ENCODE results near the gene DAD1.

DAD1 gene

GRCh38 chr14:22519877-22520685 is 68.9 kb downstream of the DAD1 start:
- no peak for TF ChIP-seq CTCF (IDR thresholded peaks at IDR 0.05; ENCODE audit: insufficient read depth, low read length, poor library complexity, severe bottlenecking)
- no peak for DNase-seq (ENCODE audit: extremely low read depth, insufficient read length)
- Histone ChIP-seq H3K4me3 (replicated peaks; ENCODE audit: low read depth, low read length) (no peak overlapping the region), H3K27me3 (replicated peaks; ENCODE audit: control insufficient read depth, insufficient read depth, low read length) (no peaks in the 10 kb centered on the region), H3K36me3 (ENCODE audit: control insufficient read depth, insufficient read depth, low read length) (no peaks in the 10 kb centered on the region)

DNA sequence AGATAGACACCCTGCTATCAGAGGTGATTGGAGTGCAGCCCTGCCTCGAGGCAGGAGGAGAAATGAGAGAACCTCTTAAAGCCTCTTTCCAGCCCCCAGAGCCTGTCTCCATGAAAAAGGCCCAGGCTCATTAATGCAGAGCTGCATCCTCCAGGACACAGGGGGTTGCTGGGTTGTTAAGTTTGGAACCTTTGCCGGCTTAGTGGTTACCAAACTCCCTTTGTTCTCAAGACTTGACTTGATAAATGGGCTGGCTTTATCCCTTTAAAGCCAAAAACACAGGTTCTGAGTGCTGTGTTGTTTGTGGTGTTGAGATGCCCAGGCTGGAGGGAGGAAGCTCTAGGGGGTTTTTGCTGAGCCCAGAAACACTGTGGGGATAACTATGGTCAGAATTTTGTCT is 71.0 kb downstream of the DAD1 start:
- no peak for TF ChIP-seq CTCF (IDR thresholded peaks at IDR 0.05; ENCODE audit: insufficient read depth, low read length, poor library complexity, severe bottlenecking)
- Histone ChIP-seq H3K27me3 (replicated peaks; ENCODE audit: control insufficient read depth, insufficient read depth, low read length) (no peaks in the 10 kb centered on the region), H3K4me3 (replicated peaks; ENCODE audit: low read depth, low read length) (no peak overlapping the region), H3K36me3 (ENCODE audit: control insufficient read depth, insufficient read depth, low read length) (no peaks in the 10 kb centered on the region)
- DNase-seq (ENCODE audit: extremely low read depth, insufficient read length): no peak

DNA sequence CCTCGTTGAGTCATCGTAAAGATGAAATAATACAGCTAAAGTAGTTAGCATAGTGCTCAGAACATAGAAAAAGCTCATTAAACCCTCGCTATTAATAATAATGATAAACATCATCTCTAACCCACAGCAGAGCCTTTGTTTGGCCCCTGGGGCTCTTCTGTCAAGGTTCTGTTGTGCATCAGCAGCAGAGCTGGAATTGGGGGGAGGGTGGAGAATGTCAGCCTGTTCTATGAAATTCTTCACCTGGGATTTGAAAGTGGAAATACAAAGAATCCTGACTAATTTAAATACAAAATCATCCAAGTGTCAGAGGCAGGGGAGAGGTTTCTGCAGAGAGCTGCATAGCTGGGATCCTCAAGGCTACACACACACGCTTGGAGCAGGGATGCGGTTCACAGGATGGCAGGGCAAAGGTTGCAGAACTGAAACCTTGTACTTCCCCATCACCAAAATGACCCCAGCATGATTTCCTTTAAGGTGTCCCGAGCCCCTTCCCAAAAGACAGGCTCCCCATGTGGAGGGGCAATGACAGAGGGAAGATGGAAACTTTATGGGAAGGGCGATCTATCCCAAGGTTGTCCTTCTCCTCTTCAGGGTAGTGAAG is 71.8 kb downstream of the DAD1 start:
- no peaks in the 10 kb centered on the region for H3K36me3 ChIP-seq (ENCODE audit: control insufficient read depth, insufficient read depth, low read length)
- H3K4me3 ChIP-seq (replicated peaks; ENCODE audit: low read depth, low read length): no peak overlapping the region
- no peak for TF ChIP-seq CTCF (IDR thresholded peaks at IDR 0.05; ENCODE audit: insufficient read depth, low read length, poor library complexity, severe bottlenecking)
- DNase-seq (ENCODE audit: extremely low read depth, insufficient read length): no peak
- H3K27me3 ChIP-seq (replicated peaks; ENCODE audit: control insufficient read depth, insufficient read depth, low read length): no peaks in the 10 kb centered on the region

DNA sequence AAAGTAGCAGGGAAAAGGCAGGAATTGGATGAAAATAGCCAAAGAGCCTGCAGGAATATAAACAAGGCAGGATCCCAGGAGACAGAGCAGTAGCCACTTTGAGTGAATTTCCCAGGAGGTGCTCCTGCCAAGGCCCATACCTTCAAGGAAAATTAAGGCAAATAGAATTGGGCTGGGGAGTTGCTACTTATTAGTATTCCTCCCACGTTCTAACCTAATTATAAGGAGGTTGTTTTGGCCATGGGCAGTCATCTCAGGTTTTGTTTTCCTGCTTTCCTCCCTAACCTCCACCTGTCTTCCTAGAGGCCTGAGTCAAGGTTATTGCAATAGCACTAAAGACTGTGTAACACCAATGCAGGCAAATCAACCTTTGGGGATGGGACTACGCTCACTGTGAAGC is 73.1 kb downstream of the DAD1 start:
- Histone ChIP-seq H3K4me3 (replicated peaks; ENCODE audit: low read depth, low read length) (no peak overlapping the region), H3K27me3 (replicated peaks; ENCODE audit: control insufficient read depth, insufficient read depth, low read length) (no peaks in the 10 kb centered on the region), H3K36me3 (ENCODE audit: control insufficient read depth, insufficient read depth, low read length) (no peaks in the 10 kb centered on the region)
- no peak for DNase-seq (ENCODE audit: extremely low read depth, insufficient read length)
- TF ChIP-seq CTCF (IDR thresholded peaks at IDR 0.05; ENCODE audit: insufficient read depth, low read length, poor library complexity, severe bottlenecking): no peak
